HFF-Myc (cell line): ENCODE data around the gene ADAMTS17.
"Not testable (repeated sequence)": the region's sequence is repeated elsewhere in the genome, so short reads cannot be mapped to it uniquely, and the experiment has no call there.

Experiments used
- DNase-seq: peaks from one replicate; pipeline ENCODE4 v3.0.0-alpha.2; 2011; ENCODE audit warnings: low read depth; ENCODE audit errors: extremely low read depth
- H3K4me3 ChIP-seq: replicated peaks from 2 replicates; pipeline ENCODE4 v1.5.1; 2011; ENCODE audit warnings: low read depth, mild to moderate bottlenecking, control low read depth, low read length
- CTCF ChIP-seq: IDR thresholded peaks from 2 replicates; pipeline ENCODE4 v1.5.1; 2012; ENCODE audit warnings: mild to moderate bottlenecking, low read depth, low read length, control low read depth; ENCODE audit errors: missing control alignments

ADAMTS17 gene

GRCh38 chr15:100090411-100090810, 251.4 kb downstream of the ADAMTS17 start:
- no peak for DNase-seq
- no peak overlapping the region for H3K4me3 ChIP-seq
- TF ChIP-seq CTCF, result no peak

- H3K4me3 ChIP-seq, DNase-seq: not testable (repeated sequence)
Observed at GRCh38 chr15:100084042-100084821, 257.5 kb downstream of the ADAMTS17 start.

- no peak for TF ChIP-seq CTCF
- no peak overlapping the region for H3K4me3 ChIP-seq
- DNase-seq, result no peak
Observed at GRCh38 chr15:100083572-100083971, 258.2 kb downstream of the ADAMTS17 start.

GRCh38 chr15:100082761-100083402, 258.9 kb downstream of the ADAMTS17 start:
- no peak for DNase-seq
- TF ChIP-seq CTCF, result no peak
- H3K4me3 ChIP-seq, result no peak overlapping the region

GRCh38 chr15:100081454-100081853, 260.3 kb downstream of the ADAMTS17 start:
- no peak for DNase-seq
- H3K4me3 ChIP-seq, result no peak overlapping the region
- no peak for TF ChIP-seq CTCF

- no peak for DNase-seq
Observed at GRCh38 chr15:100078511-100079220, 263.1 kb downstream of the ADAMTS17 start.

More at GRCh38 chr15:100078511-100079220, 263.1 kb downstream of the ADAMTS17 start:
- no peak for TF ChIP-seq CTCF
- H3K4me3 ChIP-seq, result no peak overlapping the region
